Measurements from ENCODE around the gene TECPR2. TPM values are rescaled to one million over a fixed set of nuclear protein-coding genes. Genes with fewer than 3 reads are reported as not detected.

The TECPR2 gene
- polyA plus RNA-seq, 1 experiment: 12.4 TPM

GRCh38 chr14:102333390-102333789 is 29.4 kb upstream of the TECPR2 start:
- Histone ChIP-seq H3K27me3 (ENCODE audit: control insufficient read depth, insufficient read depth, low read length) (no peaks in the 10 kb centered on the region), H3K9me3 (ENCODE audit: control insufficient read depth, insufficient read depth, low read length) (no peaks in the 10 kb centered on the region), H3K4me3 (ENCODE audit: low read depth, low read length) (no peak overlapping the region), H3K27ac (ENCODE audit: low read depth, low read length) (no peak overlapping the region)
- TF ChIP-seq, protein P1, sequence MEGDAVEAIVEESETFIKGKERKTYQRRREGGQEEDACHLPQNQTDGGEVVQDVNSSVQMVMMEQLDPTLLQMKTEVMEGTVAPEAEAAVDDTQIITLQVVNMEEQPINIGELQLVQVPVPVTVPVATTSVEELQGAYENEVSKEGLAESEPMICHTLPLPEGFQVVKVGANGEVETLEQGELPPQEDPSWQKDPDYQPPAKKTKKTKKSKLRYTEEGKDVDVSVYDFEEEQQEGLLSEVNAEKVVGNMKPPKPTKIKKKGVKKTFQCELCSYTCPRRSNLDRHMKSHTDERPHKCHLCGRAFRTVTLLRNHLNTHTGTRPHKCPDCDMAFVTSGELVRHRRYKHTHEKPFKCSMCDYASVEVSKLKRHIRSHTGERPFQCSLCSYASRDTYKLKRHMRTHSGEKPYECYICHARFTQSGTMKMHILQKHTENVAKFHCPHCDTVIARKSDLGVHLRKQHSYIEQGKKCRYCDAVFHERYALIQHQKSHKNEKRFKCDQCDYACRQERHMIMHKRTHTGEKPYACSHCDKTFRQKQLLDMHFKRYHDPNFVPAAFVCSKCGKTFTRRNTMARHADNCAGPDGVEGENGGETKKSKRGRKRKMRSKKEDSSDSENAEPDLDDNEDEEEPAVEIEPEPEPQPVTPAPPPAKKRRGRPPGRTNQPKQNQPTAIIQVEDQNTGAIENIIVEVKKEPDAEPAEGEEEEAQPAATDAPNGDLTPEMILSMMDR (IDR thresholded peaks at IDR 0.05; ENCODE audit: low read depth, low read length): no peak
- POLR2A ChIA-PET: interaction anchor here (0.7 kb wide), 1 partner anchor 13 kb away, joined by 9 read pairs; no protein-coding TSS in a partner anchor
- no peak for DNase-seq (ENCODE audit: low read depth, low spot score)
- CTCF ChIA-PET: no interaction called here

DNA sequence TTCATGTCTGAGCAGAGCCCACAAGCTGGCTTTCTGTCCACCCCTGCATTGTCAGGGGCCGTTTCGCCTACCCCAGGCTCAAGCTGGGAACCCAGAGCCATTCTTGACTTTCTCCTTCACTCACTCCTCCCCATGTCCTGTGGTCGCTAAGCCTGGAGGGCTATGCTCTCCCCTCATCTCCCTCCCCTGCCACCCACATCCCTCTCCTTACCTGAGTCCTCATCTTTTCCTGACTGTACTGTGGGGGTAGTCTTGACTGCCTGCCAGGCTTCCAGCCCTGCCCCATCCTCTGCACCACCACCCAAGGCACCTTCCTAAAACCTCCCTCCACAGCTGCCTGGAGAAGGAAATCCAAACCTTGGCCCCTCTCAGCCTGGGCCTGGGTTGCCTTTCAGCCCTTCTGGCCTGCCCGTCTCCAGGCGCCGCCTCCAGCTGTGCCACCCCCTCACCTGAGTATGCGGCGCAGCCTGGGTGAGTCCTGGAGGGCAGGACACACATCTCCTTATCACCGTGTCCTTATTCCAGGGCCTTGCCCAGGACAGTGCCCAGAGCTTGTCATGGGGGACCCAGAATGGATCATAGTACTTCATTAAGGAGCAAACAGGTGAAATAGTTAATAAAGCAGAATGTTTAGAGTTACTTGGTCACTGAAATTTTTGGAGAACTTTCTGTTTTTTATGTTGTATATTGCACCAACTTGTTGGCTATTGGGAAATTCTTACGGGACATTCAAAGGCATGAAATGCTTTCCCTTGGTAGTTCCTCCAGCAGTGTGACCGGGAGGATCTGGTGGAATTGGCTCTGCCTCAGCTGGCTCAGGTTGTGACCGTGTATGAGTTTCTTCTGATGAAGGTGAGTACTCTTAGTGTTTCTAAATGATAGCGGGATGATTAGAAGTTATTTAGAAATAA is 28.7 kb upstream of the TECPR2 start:
- TF ChIP-seq, protein P1 (IDR thresholded peaks at IDR 0.05; ENCODE audit: low read depth, low read length): no peak
- no peak overlapping the region for H3K4me3 ChIP-seq (ENCODE audit: low read depth, low read length)
- H3K9me3 ChIP-seq (ENCODE audit: control insufficient read depth, insufficient read depth, low read length): no peaks in the 10 kb centered on the region
- POLR2A ChIA-PET: interaction anchor here (0.7 kb wide), 1 partner anchor 13 kb away, joined by 9 read pairs; no protein-coding TSS in a partner anchor
- CTCF ChIA-PET: no interaction called here
- H3K27ac ChIP-seq (ENCODE audit: low read depth, low read length): no peak overlapping the region
- no peak for DNase-seq (ENCODE audit: low read depth, low spot score)
- no peaks in the 10 kb centered on the region for H3K27me3 ChIP-seq (ENCODE audit: control insufficient read depth, insufficient read depth, low read length)

GRCh38 chr14:102335163-102335562 is 27.6 kb upstream of the TECPR2 start:
- H3K27me3 ChIP-seq (ENCODE audit: control insufficient read depth, insufficient read depth, low read length): no peaks in the 10 kb centered on the region
- ChIA-PET POLR2A (no interaction called here), CTCF (interaction anchor here (1.4 kb wide), 1 partner anchor 13 kb away, joined by 5 read pairs; no protein-coding TSS in a partner anchor)
- DNase-seq (ENCODE audit: low read depth, low spot score): no peak
- H3K27ac ChIP-seq (ENCODE audit: low read depth, low read length): no peak overlapping the region
- H3K9me3 ChIP-seq (ENCODE audit: control insufficient read depth, insufficient read depth, low read length): no peaks in the 10 kb centered on the region
- TF ChIP-seq, protein P1 (IDR thresholded peaks at IDR 0.05; ENCODE audit: low read depth, low read length): no peak
- no peak overlapping the region for H3K4me3 ChIP-seq (ENCODE audit: low read depth, low read length)

- no peak overlapping the region for H3K4me3 ChIP-seq (ENCODE audit: low read depth, low read length)
- CTCF ChIA-PET: no interaction called here
- POLR2A ChIA-PET: no interaction called here
Observed at GRCh38 chr14:102338724-102339123, 24.0 kb upstream of the TECPR2 start.

More at GRCh38 chr14:102338724-102339123, 24.0 kb upstream of the TECPR2 start:
- DNase-seq (ENCODE audit: low read depth, low spot score): no peak
- Histone ChIP-seq H3K9me3 (ENCODE audit: control insufficient read depth, insufficient read depth, low read length) (no peaks in the 10 kb centered on the region), H3K27ac (ENCODE audit: low read depth, low read length) (no peak overlapping the region), H3K27me3 (ENCODE audit: control insufficient read depth, insufficient read depth, low read length) (no peaks in the 10 kb centered on the region)
- TF ChIP-seq, protein P1 (IDR thresholded peaks at IDR 0.05; ENCODE audit: low read depth, low read length): no peak
